Renal cortical epithelial cell (primary cell): ENCODE results near the gene CERS6. TPM values are rescaled to one million over a fixed set of nuclear protein-coding genes. Genes with fewer than 3 reads are reported as not detected.

Experiments used
- DNase-seq: peaks from one replicate; pipeline ENCODE4 v3.0.0-alpha.2; 2011; ENCODE audit warnings: low read depth
- total RNA-seq: library from RNA; depleted of rRNA; stranded (reverse); fragments of >200 nt; gene quantifications from 2 replicates; pipeline ENCODE4 v1.2.3, GENCODE V29; 2014

CERS6 gene
- total RNA-seq, 1 donor from 2014 or later, result 19.7 TPM

- no peak for DNase-seq
Observed at GRCh38 chr2:168602846-168603401, 146.9 kb downstream of the CERS6 start.

GRCh38 chr2:168603439-168603961 is 147.4 kb downstream of the CERS6 start:
- no peak for DNase-seq

- no peak for DNase-seq
Observed at GRCh38 chr2:168604252-168604651, 148.2 kb downstream of the CERS6 start.

GRCh38 chr2:168607992-168608391 is 151.9 kb downstream of the CERS6 start:
- DNase-seq, result no peak

- DNase-seq, result no peak
Observed at GRCh38 chr2:168608796-168609195, 152.7 kb downstream of the CERS6 start.

- no peak for DNase-seq
Observed at GRCh38 chr2:168611091-168611490, 155.0 kb downstream of the CERS6 start.

GRCh38 chr2:168611896-168612650 is 156.0 kb downstream of the CERS6 start:
- no peak for DNase-seq

GRCh38 chr2:168612719-168613118 is 156.6 kb downstream of the CERS6 start:
- DNase-seq, result no peak

GRCh38 chr2:168613551-168613950 is 157.5 kb downstream of the CERS6 start:
- DNase-seq, result no peak

GRCh38 chr2:168614172-168615018 is 158.3 kb downstream of the CERS6 start:
- DNase-seq, result no peak

GRCh38 chr2:168620554-168620953 is 164.5 kb downstream of the CERS6 start:
- no peak for DNase-seq

- peak; percentile 92 for DNase-seq
Observed at GRCh38 chr2:168622559-168622958, 166.5 kb downstream of the CERS6 start.

- DNase-seq, result no peak
Observed at GRCh38 chr2:168624028-168624427, 168.0 kb downstream of the CERS6 start.

GRCh38 chr2:168626096-168626495 is 170.0 kb downstream of the CERS6 start:
- no peak for DNase-seq

- no peak for DNase-seq
Observed at GRCh38 chr2:168626647-168627046, 170.6 kb downstream of the CERS6 start.

- peak; percentile 20 for DNase-seq
Observed at GRCh38 chr2:168632709-168633121, 176.6 kb downstream of the CERS6 start.

GRCh38 chr2:168633200-168633599 is 177.1 kb downstream of the CERS6 start:
- DNase-seq, result no peak

- no peak for DNase-seq
Observed at GRCh38 chr2:168633895-168634294, 177.8 kb downstream of the CERS6 start.

- DNase-seq, result no peak
Observed at GRCh38 chr2:168635065-168635577, 179.0 kb downstream of the CERS6 start.

GRCh38 chr2:168639018-168639417 is 182.9 kb downstream of the CERS6 start:
- peak; percentile 32 for DNase-seq

- peak; percentile 71 for DNase-seq
Observed at GRCh38 chr2:168639441-168639898, 183.4 kb downstream of the CERS6 start.

- DNase-seq, result no peak
Observed at GRCh38 chr2:168640039-168640438, 184.0 kb downstream of the CERS6 start.
